T1000 (cell line): ENCODE data around the gene BICDL1.

Experiments used
- DNase-seq: peaks from one replicate; lab custom pipeline; 2025; ENCODE audit warnings: mixed read lengths; lab: John Stamatoyannopoulos, UW

BICDL1 gene

GRCh38 chr12:120130011-120130410, 141.0 kb downstream of the BICDL1 start:
- DNase-seq, result no peak

GRCh38 chr12:120131116-120131515, 142.1 kb downstream of the BICDL1 start:
- DNase-seq, result no peak

DNA sequence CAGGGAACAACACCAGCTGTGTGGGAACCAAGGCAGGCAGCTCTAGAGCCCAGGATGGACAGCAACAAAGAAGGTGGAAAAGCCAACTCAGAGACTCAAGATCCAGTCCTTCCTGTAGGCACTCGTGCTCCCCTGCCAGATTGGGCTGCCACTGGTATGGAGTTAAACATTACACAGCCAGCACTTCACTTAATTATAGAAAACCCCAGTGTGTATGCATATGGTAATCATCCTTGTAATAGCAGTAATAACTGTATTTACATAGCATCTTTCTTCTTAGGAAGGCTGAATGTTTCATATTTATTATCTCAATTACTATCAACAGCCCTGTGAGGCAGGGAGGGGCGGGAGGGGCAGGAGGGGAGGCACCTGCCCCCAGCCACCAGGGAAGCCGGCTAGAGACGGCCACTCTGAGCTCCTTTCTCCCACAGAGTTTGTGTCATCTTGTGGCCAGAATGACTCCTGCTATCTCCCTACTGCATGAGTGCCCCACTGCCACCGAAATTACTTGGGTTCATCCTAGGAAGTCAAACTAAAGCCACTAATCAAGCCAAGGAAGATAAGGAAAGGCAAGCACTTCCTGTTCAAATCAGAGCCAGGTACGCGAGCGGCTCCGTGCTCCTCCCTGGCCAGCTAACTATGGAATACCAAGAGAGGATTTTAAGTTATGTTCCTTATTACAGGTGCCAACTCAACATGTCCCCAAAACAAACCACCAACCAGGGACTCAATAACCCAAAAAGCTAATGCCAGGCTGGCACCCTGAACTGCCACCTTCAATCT, 143.2 kb downstream of the BICDL1 start:
- DNase-seq, result no peak

DNA sequence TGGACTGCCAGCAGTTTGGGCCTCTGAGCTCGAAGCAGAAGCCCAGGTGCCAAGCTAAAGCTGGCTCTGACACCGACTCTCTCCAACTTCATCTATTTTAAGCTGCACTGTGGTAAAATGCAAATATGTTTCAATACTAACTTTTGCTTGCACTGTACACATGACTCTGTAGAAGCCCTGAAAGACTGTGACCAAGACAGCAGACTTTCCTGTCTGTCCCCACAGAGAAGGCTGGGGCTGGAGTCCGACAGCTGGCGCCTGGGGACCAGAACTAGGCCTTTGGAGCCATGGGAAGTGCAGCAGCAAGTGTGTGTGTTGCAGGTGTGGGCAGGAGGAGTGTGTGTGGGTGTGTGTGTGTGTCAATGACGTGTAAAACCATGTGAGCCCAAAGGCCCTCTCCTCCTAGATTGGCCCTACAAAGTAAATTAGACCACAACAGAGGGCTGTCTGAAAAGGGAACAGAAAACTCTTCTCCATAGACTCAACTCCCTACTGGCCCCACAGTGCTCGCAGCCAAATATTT, 143.9 kb downstream of the BICDL1 start:
- no peak for DNase-seq

DNA sequence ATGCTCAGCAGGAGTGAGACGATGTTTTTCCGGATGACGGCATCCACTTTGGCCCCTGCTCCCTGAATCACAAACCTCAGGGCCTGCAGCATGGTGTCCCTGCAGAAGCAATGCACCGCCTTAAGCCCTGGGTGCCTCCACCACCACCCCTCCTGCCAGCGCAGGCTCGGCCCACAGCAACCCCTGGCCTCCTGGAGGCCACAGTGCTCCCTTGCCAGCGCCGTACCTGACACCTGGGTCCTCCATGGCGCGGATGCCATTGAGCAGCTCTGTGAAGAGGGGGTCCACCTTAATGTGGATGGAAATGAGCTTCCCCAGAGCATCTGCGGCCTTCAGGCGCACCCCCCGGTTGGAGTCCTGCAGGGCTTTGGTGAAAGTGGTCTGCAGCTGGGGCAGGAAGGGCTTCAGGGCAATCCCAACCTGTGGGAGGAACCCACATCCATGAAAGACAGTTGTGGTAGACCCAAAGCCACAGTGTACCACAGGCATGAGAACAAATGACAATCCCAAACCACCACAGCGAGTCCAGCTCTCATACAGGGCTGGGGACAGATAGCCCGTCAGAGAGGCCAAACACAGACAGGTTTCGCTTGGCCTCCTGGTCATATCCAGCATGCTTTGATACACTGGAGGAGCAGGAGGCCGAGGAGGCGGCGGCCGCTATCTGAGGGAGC, 145.4 kb downstream of the BICDL1 start:
- no peak for DNase-seq

- DNase-seq, result no peak
Observed at GRCh38 chr12:120136093-120136770, 147.2 kb downstream of the BICDL1 start.

- DNase-seq, result no peak
Observed at GRCh38 chr12:120137833-120138232, 148.8 kb downstream of the BICDL1 start.

- DNase-seq, result no peak
Observed at GRCh38 chr12:120138366-120138765, 149.3 kb downstream of the BICDL1 start.

DNA sequence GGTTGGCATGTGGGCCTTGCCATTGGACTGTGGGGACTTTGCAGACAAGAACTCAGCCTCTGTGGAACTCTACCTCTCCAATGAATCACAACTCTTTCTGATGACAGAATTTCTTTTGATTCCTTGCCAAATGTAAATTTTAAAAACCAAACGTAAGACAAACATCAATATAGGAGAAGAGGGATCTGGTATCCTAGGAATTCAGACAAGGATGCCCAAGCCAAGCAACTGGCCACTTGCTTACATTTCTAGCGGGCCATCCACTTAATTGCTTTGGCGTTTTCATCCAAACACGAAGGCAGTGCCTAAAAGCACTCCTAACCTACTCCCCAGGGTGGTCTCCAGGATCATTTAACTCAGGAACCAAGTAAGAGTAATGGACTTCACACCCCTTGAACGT, 150.9 kb downstream of the BICDL1 start:
- DNase-seq, result no peak

DNA sequence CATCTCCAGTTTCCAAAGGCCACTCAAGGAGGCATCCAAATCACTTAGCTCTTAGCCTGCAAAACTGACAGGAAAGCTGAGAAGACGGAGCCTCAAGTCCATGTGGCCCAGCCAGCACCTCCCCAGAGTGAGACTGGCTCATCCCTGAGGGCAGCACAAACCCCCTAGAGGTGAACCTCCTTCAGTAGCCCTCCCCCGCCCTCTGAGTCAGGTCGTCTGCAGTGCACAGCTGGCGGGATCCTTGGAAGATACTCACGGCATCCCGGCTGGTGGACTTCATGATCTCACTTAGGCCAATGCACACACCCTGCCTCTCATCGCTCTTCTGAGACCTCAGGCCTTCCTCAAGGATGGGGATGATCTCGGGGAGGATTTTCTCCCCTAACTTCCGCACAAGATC, 151.6 kb downstream of the BICDL1 start:
- no peak for DNase-seq

DNA sequence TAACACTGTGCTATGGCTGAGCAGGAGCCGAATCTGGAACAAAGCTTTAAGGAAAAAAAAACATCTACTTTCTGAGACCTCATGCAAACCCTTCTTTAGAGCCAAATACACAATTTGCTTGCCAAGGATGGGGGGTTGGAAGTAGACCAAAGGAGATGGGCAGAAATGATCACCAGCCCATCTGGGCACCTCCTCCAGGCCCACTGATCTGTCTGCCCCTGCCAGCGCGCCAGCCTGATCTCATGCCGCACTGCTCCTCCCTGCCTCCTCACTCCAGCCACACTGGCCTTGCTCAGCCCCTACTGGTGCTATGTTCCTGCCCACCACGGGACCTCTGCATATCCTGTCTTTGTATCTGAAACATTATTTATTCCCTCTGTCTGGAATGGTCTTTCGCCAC, 152.3 kb downstream of the BICDL1 start:
- DNase-seq, result no peak

DNA sequence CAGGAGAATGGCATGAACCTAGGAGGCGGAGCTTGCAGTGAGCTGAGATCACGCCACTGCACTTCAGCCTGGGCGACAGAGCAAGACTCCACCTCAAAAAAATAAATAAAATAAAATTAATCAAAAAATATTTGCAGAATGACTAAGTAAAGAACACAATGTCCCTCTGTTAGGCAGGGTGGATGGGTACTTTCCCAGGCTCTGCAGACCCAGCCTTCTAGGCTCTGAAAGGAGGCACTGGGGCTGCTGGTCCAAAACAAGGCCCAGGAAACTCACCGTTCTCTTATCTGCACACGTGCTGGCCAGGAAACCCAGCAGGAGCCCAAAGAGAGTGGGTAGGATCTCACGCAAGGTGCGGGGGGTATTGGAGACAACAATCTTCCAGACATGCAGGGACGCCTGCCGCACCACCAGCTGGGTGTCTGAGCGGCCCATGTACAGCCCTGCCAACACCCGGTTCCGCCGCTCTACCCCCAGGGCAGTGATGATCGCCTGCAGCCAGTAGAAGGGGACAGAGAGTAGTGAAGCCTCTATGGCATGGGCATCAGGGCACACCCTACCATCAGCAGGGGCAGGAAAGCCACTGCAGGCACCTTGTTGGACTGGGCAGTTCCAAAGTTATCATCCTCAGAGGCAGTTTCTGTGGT, 153.3 kb downstream of the BICDL1 start:
- no peak for DNase-seq
